HG03135 (cell line): ENCODE results near the gene OR1J4.
"Not testable (repeated sequence)": the region's sequence is repeated elsewhere in the genome, so short reads cannot be mapped to it uniquely, and the experiment has no call there.

ENCODE experiments used
- ATAC-seq: cut with Tn5 transposase; IDR thresholded peaks from one replicate; pipeline ENCODE4 v1.9.1; 2021; ENCODE audit warnings: mild to moderate bottlenecking, moderate library complexity; ENCODE audit not compliant: unreplicated experiment

Gene OR1J4, protein sequence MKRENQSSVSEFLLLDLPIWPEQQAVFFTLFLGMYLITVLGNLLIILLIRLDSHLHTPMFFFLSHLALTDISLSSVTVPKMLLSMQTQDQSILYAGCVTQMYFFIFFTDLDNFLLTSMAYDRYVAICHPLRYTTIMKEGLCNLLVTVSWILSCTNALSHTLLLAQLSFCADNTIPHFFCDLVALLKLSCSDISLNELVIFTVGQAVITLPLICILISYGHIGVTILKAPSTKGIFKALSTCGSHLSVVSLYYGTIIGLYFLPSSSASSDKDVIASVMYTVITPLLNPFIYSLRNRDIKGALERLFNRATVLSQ

GRCh38 chr9:122518841-122519240, at the start of gene OR1J4:
Gene OR1J4 (plus strand): TSS chr9:122519141. CDS start chr9:122519141, 0 bp downstream.
- ATAC-seq, result no peak

DNA sequence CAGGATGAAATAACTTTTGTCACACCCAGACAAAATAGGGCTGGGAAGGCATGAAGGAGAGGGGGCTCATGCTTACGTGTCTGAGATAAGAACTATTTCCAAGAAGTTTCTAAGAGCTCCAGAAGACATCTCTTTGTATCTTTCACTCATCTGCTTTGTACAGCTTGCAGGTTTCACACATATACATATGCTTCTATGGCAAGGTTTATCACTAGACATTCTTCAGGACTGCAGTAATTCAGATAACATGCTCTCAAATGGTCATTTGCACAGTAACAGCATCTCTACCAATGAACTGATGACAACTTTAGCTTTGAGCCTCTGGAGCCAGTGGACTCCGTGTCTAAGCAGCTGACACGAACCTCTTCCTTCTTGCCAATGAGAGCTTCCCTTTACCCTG, 44.4 kb upstream of the OR1J4 start:
- no peak for ATAC-seq

DNA sequence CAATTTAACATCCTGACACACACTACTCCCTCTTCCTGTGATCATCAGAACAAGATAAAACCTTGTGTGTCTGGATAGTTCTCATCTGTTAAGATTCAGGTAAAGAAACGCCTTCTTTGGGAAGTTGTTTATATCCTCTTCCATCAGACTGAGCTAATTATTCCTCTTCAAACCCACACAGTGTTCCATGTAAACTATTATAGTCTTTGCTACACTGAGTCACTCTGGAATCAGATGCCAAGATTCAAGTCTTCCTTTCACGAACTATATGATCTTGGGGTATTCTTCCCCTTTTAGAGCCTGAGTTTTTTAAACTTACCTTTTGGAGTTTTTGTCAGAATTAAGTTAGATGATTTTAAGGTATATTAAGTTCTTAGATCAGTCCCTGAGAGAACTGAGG, 43.2 kb upstream of the OR1J4 start:
- no peak for ATAC-seq

DNA sequence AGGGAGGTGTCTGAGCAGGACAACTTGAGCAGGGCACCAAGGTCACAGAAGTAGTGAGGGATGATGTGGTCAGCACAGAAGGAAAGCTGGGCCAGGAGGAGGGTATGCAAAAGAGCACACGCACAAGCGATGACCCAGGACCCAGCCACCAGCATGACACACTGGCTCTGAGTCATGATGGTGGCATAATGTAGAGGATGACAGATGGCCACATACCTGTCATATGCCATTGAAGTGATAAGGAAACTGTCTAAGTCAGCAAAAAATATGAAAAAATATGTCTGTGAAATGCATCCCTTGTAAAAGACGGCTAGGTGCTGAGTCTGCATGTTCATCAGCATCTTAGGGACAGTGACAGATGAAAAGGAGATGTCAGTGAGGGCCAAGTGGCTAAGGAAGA, 41.6 kb upstream of the OR1J4 start:
- ATAC-seq, result no peak

DNA sequence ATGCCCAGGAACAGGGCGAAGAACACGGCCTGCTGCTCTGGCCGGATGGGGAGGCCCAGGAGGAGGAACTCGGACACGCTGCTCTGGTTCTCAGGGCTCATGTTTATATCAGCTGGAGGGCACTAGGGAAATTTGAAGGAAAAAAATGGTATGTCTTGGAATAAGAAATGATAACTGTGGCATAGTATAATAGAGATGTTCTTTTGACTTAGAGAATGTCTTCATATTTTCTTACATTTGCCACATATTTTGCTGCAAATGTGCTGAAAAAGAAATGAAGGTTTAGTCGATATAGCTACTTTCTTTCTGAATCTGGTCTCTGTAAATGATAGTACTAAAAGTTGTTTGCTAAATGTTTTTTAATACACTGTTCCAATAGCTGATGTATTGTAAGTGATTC, 41.1 kb upstream of the OR1J4 start, which contains the start of gene OR1J1:
Gene OR1J1, minus strand, starts transcription at position 101 of the 400 bp plus-strand sequence. Its CDS starts 0 bp downstream, at position 101.
- ATAC-seq, result no peak

GRCh38 chr9:122479062-122479461, 39.9 kb upstream of the OR1J4 start:
- no peak for ATAC-seq

DNA sequence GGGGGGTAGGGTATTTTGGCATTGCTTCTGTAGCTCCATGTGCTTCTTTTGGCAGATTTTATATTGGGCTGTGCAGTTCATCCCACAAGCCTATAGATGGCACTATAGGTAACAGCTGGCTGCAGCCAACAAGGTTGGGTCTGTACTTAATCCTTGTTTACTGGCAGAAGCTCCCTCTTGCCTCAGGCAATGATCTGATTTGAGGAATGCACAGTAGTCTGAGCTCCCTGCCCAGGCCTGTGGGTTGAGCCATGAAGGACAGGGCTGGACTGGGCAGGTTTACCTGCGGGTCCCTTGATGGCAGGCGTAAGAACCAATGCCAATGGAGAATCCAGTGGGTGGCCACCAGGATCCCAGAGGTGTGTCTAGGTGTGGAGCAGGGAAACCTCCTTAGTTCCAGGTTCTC, 20.1 kb upstream of the OR1J4 start:
- ATAC-seq, result no peak

GRCh38 chr9:122506964-122507363, 12.0 kb upstream of the OR1J4 start:
- no peak for ATAC-seq

DNA sequence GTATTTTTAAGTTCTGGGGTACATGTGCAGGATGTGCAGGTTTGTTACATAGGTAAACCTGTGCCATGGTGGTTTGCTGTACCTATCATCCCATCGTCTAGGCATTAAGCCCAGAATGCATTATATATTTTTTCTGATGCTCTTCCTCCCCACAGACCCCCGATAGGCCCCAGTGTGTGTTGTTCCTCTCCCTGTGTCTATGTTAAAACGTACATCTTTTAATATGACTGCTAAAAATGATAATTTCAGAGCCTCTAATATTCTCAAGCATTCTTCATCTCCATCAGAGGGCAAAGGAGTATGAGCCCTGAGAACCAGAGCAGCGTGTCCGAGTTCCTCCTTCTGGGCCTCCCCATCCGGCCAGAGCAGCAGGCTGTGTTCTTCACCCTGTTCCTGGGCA, 8.4 kb upstream of the OR1J4 start, which contains the start of gene OR1J2:
Gene OR1J2, plus strand, starts transcription at position 301 of the 400 bp plus-strand sequence. Its CDS starts 0 bp downstream, at position 301.
- ATAC-seq, result no peak

GRCh38 chr9:122518226-122518625, 715 bp upstream of the OR1J4 start:
- ATAC-seq, result no peak

DNA sequence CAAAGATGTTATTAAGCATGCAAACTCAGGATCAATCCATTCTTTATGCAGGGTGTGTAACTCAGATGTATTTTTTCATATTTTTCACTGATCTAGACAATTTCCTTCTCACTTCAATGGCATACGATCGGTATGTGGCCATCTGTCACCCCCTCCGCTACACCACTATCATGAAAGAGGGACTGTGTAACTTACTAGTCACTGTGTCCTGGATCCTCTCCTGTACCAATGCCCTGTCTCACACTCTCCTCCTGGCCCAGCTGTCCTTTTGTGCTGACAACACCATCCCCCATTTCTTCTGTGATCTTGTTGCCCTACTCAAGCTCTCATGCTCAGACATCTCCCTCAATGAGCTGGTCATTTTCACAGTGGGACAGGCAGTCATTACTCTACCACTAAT, 435 bp downstream of the OR1J4 start:
- no peak for ATAC-seq

GRCh38 chr9:122526602-122527001, 7.7 kb downstream of the OR1J4 start:
- ATAC-seq, result no peak

DNA sequence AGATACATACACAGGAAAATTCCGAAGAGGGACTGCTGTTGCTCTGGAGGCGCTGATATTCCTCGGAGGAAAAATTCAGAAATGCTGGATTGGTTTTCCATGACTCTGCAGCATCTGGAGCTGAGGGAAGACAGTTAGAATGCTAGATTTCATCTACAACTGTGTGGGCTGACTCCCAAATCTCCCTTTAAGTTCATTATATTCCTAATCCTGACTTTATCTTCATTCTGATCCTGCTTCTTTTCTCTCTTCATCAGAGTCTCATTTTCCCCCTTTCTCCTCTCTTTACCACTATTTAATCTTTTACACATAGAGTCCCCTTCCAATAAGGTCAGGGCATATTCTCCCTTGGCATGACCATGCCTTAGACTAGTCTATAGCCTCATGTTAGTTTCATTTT, 8.3 kb downstream of the OR1J4 start, which contains the start of gene OR1N1:
Gene OR1N1, minus strand, starts transcription at position 101 of the 400 bp plus-strand sequence. Its CDS starts 0 bp downstream, at position 101.
- no peak for ATAC-seq

DNA sequence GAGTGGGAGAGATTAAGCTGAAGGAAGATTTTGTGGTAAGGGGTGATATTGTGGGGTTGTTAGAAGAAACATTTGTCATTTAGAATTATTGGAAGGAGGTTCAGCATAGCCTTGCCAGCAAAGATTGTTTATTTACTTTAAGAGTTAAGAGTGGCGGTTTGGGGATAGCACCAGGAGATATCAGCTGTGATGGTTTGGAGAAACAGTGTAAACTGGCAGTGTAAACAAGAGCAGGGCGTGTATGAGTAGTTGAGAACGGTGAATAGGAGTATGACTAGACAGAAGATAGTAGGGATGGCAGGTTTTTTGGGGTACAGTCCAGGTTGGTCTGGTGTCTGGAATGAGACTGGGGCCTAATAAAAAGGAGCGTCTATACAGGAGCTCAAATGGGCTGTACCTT, 12.2 kb downstream of the OR1J4 start:
- not testable (repeated sequence) for ATAC-seq

DNA sequence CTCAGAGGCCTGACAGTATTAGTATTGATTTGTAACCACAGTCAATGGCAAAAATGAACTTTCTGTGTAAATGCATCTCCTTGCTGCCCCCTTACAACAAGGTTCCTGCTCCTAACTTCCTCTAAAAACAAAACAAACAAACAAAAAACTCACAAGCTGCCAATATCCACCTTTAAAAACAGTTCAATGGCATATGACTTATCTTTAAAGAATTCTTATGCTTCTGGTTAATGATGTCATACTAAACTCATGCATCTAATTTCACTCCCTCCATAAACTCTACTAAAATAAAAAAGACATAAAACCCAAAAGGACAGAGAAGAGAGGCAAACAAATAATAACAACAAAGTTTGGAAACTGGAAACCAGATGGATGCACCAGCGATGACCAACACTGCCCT, 17.2 kb downstream of the OR1J4 start:
- no peak for ATAC-seq

DNA sequence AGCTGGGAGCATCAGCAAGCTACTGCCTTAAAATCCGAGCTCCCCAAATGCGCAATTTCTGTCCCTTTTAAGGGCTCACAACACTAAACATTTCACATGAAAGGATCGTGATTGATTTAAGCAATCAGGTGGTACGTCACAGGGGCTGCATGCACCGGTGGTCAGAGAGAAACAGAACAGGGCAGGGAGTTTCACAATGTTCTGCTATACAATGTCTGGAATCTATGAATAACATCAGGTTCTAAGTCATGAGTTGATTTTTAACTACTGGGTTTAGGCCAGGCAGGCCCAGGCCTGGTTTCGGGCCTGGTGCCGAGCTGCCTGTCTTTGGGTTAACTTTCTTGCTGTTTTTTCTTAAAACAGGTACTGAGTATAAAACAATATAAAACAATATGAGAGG, 18.1 kb downstream of the OR1J4 start:
- not testable (repeated sequence) for ATAC-seq

- ATAC-seq, result no peak
Observed at GRCh38 chr9:122538757-122539156, 19.8 kb downstream of the OR1J4 start.

DNA sequence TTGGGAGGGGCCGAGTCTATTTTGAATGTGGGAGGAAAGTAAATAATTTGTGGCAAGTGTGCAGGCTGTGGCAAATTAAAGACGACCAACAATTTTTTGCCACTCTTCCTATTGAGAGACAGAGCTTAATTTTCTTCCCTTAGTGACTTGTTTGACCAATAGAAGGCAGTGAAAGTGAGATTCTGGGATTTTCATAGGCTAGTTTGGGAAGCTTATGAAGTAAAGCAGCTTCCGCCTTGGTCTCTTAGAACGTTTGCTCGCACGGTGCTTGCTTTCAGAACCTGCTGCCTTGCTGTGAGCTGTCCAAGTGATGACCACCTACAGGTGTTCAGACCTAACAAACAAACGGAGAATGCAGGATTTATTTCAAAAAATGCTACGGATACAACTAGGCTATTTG, 27.3 kb downstream of the OR1J4 start:
- no peak for ATAC-seq

GRCh38 chr9:122551371-122551770, 32.4 kb downstream of the OR1J4 start:
- no peak for ATAC-seq

DNA sequence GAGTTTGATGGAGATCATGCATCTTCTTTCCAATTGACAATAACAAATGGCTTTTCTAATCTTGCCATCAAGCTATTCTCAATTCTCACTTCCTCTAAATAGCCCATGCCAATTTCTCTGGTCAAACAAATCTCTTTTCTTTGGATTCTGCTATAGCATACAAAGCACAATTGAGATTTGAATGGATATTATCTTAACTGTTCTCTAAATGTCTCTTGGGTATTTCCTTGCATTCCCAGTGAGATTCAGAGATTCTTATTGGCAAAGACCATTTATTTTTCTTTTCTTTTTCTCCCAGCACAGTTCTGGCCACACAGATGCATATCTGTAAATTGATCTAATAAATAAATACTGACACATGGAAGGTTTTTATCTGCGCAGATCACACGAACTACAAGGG, 33.9 kb downstream of the OR1J4 start, which contains the start of gene OR1N2:
Gene OR1N2, plus strand, starts transcription at position 301 of the 400 bp plus-strand sequence. CDS start 100 bp downstream, outside the sequence.
- no peak for ATAC-seq

DNA sequence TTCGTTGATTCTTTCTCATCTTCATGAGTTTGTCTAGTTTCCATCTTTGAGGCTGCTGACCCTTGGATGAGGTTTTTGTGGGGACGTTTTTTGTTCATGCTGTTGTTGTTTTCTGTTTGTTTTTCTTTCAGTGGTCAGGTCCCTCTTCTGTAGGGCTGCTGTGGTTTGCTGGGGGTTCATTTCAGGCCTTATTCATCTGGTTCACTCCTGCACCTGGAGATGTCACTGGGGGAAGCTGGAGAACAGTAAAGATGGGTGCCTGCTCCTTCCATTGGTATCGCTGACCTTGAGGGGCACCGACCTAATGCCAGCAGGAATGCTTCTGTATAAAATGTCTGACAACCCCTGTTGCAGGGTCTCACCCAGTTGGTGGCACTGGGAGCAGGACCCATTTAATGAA, 42.5 kb downstream of the OR1J4 start:
- ATAC-seq, result no peak

DNA sequence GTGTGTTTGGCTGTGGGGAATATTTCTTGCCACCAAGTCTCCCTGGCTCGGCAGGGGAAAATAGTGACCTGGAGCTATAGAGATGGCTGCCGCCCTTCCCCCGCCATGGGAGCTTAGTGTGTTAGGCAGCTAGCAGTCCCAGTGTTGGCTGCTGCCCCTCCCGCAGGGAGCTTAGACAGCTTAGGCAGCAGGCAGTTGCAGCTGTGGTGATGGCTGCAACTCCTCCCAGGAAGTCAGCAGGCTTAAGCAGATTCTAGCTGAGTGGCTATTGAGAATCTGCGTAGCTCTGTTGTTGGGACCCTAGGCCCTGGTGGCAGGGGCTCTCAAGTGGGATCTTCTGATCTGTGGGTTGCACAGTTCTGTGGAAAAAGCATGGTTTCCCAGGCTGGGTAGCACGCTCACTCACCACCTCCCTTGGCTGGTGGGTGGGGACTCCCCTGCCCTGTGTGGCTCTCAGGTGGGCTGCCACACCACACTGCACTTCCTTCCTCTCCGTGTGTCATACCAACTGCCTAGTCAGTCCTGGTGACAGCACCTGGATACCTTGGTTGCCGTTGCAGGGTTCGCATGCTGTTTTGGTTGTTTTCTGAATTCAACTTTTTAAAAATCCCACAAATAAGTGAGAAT, 43.3 kb downstream of the OR1J4 start:
- ATAC-seq, result no peak
